Activated CD4-positive, CD25-positive, alpha-beta regulatory T cell (primary cell): ENCODE data around the gene KRT73.
A peak's percentile ranks its signal among the peaks of the same experiment; 100 is the strongest.
"Not testable (repeated sequence)": the region's sequence is repeated elsewhere in the genome, so short reads cannot be mapped to it uniquely, and the experiment has no call there.

ENCODE experiments used
- DNase-seq, 4 experiments: peaks; one replicate each; lab custom pipeline; 2025; lab: John Stamatoyannopoulos, UW

The KRT73 gene

DNA sequence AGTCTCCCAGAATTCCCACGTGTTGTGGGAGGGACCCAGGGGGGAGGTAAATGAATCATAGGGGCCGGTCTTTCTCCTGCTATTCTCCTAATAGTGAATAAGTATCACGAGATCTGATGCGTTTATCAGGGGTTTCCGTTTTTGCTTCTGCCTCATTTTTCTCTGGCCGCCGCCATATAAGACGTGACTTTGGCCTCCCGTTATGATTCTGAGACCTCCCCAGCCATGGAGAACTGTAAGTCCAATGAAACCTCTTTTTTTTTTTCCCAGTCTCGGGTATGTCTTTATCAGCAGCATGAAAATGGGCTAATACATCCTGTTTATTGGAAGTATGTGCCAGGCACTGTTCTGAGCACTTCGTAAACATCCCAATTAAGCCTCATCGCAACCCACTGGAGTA lies 17.9 kb downstream of the KRT73 start:
- no peak for DNase-seq

DNA sequence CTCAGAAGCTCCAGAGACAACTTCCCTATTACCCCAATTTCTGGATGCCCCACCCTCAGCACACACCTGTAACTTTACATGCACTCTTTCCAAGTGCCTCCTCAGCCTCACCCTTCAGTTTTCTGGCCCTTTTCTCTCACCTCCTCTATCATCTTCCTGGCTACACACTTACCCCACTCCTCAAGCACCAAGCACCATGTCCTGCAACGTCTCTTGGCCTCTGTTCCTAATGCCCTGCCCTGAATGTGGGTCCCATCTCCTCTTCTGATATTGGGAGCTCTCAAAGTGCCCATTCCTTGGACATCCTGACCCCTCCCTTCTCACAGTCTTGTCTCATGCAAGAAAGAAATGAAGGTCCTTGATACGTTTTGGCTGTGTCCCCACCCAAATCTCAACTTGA lies 18.3 kb downstream of the KRT73 start:
- no peak for DNase-seq

DNA sequence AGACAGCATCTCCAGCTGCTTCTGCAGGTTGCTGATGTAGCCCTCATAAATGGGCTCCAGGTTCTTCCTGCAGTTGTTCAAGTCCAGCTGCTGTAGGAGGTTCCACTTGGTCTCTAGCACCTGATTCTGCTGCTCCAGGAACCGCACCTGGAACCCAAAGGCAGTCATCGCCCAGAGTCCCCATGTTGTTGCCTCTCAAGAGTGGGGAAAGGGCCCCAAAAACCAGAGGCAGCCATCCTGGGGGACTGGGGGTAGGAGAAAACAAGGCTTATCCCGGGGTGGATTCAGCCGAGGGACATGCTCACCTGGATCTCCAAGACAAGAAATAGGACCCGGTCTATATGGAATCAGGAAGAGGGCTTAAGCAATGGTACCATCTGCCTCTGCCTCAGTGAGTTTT lies 19.4 kb downstream of the KRT73 start:
- no peak for DNase-seq

DNA sequence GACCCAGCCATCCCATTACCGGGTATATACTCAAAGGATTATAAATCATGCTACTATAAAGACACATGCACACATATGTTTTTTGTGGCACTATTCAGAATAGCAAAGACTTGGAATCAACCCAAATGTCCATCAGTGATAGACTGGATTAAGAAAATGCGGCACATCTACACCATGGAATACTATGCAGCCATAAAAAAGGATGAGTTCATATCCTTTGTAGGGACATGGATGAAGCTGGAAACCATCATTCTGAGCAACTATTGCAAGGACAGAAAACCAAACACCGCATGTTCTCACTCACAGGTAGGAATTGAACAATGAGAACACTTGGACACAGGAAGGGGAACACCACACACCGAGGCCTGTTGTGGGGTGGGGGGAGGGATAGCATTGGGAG lies 24.1 kb downstream of the KRT73 start:
- DNase-seq = not testable (repeated sequence)

DNA sequence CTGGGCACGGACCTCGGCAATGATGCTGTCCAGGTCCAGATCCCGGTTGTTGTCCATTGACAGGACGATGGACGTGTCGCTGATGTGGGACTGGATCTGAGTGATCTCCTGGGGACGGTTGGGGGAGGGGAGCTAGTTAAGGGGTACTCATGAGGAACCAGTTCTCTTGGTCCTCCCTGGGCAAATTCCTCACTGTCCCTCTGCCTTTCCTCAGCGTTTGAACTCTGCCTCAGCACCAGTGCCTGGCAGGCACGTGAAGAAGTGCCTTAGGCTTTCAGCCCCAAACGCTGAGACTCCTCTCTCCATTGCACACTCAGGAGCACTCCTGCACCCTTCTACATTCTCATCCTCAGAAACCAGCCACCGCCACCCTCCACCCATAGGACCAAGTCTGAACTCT lies 26.8 kb downstream of the KRT73 start:
- DNase-seq = no peak

DNA sequence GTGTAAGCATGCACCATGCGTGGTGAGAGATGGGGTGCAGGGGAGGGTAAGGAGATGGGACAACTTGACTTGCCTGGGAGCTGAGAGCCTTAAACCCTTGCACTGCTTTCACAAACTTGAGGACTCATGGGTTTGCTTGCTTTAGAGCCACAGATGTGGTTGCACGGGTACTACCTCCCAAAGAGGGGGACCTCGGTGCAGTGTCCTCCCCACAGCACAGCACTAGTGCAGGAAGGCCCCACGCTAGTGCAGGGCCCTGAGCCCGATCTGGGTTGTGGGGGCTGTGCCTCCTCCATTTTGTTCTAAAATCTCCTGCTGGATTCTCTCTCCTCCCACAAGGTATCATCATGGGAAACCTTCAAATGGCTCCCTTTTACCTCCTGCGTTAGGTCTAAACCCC lies 28.3 kb downstream of the KRT73 start:
- DNase-seq = no peak

DNA sequence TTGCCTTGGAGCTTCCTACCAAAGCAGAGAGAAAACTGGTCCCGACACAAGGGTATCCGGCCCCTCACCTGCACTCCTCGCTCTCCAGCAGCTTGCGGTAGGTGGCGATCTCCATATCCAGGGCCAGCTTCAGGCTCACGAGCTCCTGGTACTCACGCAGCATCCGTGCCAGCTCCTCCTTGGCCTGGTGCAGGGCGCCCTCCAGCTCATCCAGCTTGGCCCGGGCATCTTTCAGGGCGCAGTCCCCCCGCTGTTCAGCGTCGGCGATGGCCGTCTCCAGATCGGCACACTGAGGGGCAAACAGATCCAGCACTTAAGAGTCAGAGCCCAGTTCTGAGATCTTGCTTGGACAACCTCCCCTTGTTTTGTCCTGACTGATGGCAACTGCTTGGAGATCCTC lies 30.8 kb downstream of the KRT73 start:
- DNase-seq = no peak

DNA sequence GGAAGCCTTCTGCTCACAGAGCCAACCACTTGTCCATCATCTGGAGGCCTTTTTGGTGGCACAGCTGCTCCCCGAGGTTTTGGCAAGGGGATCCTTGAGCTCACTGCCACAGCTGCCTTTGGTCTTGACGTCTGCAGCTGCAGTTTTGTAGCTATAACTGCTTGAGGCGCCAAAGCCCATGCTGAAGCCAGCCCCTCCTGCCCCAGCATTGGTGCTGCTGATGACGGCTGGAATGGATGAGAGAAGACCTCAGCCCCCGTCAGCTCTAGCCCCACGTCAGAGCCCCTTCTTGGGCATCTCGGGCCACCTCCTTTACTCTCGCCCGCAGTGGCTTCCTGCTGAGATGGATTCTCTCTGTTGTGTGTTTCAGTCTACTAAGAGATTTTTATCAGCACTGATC lies 32.4 kb downstream of the KRT73 start:
- DNase-seq = no peak

DNA sequence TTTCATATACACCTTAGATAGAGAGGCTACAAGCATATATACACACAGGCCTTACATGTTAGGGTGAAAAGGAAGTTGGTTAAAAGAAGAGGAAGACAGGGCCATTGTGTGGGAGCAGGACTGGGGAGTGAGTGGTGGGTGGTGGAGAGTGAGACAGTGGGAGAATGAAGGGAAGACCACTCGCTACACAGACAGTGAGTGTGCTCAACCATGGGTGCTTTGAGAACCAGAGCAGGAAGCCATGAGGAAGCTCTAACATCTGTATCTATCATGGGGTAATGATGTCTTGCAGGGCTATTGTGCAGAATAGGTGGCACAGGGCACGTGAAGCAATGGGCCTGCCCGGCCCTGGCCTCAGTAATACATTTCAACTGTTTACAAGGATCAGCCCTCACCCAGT lies 33.3 kb downstream of the KRT73 start:
- DNase-seq = no peak

DNA sequence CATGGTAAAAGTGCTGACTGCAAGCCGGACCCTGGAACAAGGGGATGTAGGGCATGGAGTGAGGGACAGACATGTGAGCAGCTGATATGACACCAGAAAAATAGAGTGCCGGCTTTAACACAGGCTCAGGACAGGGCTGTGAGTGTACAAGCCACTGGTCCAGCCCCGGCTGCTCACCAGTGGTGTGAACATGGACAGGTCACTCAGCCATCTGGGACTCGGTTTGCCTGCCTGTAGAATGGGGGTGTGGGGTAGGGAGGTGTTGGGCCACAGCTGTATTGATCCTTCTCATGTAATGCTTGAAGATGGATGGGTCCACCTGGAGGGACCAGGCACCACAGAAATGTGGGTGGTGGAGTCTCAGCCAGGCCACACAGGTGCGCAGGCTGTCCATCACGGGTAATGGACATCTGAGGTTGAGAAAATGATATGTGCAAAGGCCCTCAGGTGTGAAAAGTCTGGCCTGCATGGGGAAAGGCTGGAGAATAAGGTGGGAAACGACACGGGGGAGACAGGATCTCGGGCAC lies 34.1 kb downstream of the KRT73 start:
- no peak for DNase-seq

DNA sequence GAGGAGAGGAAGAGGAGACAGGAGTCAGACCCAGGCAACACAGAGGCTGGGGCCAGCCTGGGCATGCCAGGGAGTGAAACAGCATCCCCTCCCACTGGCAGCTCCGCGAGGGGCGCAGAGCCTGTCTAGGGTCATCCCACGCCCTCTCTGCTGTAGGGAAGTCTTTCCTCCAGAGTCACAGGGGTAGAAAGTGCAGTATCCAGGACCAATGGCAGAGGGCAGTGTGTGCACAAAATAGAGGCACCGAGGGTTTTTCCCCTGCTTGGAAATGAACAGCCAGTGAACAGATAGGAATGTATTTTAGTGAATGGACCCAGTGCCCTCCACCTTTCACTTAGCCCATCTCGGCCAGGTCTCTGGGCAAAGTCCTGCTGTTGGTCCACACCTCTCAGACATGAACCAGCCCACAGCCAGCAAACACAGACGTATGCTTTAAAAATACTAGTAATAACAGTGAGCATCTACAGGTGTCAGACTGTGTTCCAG lies 35.3 kb downstream of the KRT73 start:
- peak in 1 of 4 experiments; percentile 14 for DNase-seq

DNA sequence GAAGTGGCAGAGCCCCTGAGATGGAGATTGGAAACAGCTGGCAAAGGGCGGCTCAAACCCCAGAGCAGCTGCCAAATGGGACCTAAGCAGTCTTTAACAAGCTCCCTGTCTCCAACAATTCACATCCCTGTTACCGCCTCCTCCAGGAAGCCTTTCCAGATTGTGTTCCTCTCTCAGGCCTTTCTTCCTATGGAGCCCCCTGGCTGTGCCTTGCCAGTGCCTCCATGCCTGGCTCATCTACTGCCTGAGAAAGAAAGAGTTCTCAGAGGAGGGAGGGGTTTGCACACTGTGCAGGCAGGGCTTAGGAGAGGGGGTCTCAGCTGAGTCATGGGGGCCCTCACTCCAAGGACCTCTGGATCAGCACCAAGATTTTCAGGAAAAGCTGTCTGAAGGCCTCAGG lies 35.9 kb downstream of the KRT73 start:
- no peak for DNase-seq

DNA sequence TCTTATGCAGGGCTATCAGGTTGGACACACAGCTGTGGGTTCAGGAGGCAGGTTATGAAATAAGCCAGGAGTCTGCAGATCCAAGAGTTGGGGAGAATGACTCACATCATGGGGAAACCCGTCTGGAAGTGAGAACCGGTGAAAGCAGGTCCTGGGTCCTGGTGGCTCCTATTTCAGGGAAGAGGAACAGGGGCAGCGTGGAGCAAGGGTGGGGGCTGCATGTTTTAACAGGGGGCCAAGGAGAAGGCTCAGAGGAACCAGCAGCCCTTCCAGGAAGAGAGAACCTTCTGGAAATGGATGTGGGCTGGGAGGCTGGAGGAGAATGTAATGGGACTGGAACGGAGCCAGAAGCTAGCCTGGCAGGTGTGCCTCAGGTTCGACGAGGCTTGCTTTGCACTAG lies 36.9 kb downstream of the KRT73 start:
- DNase-seq = no peak

DNA sequence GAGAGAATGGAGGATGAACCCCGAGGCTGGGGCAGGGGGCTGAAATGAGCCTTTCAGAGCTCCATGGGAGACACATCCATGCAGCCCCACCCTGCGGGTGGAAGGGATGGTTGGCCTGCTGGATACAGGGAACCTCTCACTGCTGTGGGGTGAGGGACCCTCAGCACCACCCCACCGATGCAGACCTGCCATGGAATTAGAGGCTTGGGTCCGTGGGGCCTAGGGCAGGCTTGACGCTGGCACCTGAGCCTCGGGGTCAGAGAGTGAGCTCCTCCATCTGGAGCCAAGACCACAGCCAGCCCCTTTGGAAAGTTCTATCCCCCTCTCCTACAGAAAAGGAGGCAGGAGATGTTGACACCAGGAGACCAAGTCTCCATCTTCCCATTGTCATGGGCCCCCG lies 37.3 kb downstream of the KRT73 start:
- no peak for DNase-seq

DNA sequence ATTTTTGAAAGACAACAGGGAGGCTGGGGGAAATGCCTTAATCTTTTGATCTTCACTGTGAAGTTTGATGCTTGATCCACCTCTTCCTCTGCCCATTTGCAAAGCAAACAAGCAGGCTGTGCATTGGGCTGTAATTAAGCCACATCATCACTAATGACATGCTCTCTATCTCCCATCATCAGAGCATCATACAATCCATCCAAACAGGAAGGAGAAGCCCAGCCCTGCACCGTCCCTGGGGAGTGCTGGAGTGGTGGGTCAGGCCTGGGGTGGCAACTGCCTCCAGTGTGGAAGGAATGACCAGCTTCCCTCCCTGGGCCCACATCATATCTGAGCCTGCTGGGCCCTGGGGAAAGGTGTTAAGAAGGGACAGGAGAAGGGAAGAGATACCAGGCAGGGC lies 37.9 kb downstream of the KRT73 start:
- DNase-seq = no peak

DNA sequence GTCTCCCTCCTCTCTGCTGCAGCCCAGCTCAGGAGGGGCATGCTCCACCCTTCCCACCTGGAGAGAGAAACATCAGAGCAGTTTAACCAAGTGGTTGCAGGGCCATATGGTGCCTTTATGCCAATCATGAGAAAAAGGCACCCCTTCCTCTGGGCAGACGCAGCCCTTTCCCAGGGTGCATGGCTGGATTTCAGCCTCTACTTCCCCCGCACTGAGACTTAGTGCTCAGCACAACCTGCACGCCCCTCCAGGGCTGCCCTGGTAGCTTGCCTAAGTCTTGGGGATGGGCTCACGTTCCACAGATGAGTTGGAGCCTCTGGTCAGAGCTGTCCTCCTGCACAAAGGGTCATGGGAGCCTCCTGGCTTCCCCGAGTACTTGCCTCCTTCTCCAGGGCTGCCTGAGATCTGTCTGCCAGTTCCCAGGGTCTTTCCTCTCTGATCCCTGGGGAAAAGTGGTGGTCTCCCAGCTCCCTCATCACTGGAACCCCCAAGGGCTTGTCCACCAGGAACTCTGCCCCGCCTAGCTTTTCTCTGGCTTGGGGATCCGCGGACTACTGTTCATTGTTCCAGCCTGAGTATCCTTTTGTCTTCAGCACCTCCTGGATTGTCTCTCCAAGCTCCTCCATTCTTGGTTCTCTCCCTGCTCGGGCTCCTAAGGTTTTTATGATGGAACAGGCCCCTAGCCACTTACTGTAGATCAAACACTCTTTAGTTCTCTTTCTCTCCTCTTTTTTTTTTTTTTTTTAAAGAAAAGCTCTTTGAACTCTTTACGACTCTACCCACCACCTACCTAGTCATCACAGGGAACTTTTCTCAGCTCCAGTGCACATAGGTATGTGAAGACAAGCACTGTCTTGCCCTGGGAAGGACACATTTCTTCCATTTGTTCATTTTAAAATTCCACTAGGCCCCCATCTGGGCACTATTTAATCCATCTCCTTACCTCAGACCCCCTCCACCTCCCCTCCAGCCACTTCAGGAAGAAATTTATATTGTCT lies 38.6 kb downstream of the KRT73 start:
- DNase-seq = no peak

DNA sequence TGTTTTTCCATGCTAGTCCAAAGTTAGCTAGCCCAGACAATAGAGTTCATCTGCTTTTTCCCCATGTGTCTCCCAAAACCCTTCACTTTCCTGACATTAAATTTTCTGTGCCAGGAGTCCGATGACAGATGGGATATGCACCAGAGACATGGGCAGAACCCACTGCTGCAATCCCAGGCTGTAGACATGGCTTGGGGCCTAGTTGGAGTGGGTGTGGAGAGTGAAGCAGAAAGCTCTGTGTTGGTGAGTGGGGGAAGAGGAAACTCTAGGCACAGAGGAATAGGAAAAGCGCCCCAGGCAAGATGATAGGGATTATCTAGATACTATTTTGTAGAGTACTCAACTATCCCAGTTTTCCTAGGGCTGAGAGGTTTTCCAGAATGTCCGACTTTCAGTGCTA lies 39.9 kb downstream of the KRT73 start:
- DNase-seq = no peak

DNA sequence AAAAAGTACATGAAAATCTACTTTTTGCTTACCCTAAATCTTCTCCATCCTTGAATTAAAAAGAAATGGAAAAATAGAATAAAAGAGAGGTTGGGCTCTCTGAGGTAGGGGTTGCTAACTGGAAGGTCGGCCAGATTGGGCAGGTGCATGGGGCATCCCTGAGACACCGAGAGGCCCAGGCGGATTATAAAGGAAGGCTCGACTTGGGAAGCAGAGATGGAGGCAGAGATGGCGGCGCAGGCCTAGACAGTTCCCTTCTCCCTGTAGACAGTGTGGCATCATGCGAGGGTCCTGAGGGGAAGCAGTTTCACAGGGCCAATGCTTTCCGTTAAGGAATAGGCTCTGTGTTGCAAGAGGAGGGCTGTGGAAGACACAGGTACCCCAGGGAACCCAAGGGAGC lies 41.0 kb downstream of the KRT73 start:
- DNase-seq = no peak

DNA sequence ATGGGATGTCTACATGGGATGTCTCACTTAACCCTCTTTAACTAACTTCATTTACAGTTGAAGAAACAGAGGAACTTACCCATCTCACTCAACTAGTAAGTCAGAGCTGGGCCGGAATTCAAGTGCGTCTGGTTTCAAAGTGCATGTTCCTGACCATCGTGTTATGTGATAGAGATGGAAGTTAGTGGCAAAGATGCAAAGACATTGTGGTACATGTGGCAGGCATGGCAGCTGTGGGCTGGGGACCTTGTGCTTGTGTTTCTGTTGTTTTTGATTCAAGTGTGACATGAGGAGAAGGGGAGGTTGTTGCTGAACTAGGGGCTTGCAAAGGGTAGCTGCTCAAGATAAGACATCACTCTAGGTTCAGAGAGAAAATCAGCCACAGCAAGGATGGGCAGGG lies 42.4 kb downstream of the KRT73 start:
- no peak for DNase-seq

DNA sequence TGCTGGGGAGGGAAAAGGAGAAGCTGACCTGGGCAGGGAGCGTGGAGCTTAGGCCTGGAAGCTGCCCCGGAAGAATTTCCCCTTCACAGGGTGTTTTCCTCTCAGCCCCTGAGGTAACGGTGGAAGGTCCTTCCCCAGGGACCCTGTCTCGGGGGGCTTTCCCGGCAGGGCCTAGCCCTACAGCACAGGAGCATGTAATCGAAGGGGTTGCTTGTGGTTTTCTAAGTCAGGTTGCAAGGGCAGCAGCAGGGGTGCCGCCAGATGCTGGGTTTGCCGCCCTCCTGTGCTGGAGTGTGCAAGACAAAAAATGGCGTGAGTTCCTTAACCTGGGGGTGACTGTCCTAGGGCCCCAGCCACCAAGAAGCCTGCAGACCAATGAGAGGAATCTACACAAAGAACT lies 43.1 kb downstream of the KRT73 start:
- DNase-seq = no peak

DNA sequence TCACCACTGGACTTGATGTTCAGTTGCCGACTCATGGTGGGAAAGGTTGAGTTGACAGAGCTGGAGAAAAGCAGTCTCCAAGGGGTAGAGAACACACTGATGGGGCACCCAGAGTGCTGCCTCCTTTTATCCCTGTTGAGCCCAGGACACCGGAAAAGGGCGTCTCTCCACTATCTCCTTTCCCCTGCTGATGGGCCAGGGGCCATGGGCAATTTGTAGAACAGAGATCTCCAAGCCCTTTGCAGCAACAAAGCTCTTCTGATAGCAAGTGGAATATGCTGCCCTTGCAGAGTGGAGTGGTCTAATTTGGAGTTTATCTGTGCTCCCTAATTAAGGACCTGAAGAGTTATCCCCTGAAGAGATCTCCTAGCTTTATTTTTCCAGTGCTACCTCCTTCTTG lies 44.6 kb downstream of the KRT73 start, which contains the start of gene KRT74:
Gene KRT74, minus strand, starts transcription at position 101 of the 400 bp plus-strand sequence. Its CDS starts 66 bp downstream, at position 35.
- DNase-seq = no peak

DNA sequence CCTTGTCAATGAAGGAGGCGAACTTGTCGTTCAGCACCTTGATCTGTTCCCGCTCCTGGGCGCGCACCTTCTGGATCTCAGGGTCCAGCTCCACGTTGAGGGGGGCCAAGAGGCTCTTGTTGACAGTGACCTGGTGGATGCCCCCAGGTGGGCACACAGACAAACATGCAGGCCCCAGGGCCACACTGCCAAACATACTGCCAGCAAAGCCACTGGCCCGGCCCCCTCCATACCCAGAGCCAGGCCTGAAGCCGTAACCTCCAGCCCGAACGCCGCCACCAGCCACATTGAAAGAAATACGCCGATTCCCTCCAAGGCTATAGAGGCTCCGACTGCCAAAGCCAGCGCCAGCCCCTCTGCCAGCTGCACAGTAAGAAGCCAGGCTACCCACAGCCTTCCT lies 45.1 kb downstream of the KRT73 start:
- no peak for DNase-seq

DNA sequence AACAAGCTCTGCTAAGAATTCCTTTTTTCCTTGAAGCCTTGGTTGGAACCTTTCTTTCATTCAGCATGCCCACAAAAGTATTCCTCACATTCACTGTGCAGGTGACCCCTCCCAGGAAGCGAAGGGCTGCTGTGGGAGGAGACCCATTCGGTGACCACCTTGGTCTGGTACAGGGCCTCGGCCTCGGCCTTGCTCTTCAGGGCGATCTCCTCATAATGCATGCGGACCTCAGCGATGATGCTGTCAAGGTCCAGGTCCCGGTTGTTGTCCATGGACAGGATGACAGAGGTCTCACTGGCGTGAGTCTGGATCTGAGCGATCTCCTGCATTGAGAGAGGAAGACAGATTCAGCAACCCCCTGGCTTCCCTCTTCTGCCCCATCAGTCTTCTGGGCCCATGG lies 47.8 kb downstream of the KRT73 start:
- DNase-seq = no peak
